Activated CD4-positive, alpha-beta T cell treated with anti-CD3 and anti-CD28 coated beads for 24 hours (primary cell): ENCODE results near the gene TLCD3A.
"Not testable (repeated sequence)": the region's sequence is repeated elsewhere in the genome, so short reads cannot be mapped to it uniquely, and the experiment has no call there.

Experiments used
- DNase-seq, 2 donors: peaks; one replicate each; pipeline ENCODE4 v3.0.0-alpha.2; 2020; ENCODE audit warnings: low read depth in 2 of 2

TLCD3A gene

DNA sequence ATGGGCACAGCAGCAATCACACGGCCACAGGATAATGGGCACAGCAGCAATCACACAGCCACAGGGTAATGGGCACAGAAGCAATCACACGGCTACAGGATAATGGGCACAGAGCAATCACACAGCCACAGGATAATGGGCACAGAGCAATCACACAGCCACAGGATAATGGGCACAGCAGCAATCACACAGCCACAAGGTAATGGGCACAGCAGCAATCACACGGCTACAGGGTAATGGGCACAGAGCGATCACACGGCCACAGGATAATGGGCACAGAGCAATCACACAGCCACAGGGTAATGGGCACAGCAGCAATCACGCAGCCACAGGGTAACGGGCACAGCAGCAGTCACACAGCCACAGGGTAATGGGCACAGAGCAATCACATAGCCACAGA lies 17.0 kb downstream of the TLCD3A start:
- DNase-seq = not testable (repeated sequence)

GRCh38 chr17:750431-751037 lies 18.1 kb downstream of the TLCD3A start:
- DNase-seq = no peak

GRCh38 chr17:751269-752001 lies 19.0 kb downstream of the TLCD3A start:
- DNase-seq = peak; percentile 10 to 15

DNA sequence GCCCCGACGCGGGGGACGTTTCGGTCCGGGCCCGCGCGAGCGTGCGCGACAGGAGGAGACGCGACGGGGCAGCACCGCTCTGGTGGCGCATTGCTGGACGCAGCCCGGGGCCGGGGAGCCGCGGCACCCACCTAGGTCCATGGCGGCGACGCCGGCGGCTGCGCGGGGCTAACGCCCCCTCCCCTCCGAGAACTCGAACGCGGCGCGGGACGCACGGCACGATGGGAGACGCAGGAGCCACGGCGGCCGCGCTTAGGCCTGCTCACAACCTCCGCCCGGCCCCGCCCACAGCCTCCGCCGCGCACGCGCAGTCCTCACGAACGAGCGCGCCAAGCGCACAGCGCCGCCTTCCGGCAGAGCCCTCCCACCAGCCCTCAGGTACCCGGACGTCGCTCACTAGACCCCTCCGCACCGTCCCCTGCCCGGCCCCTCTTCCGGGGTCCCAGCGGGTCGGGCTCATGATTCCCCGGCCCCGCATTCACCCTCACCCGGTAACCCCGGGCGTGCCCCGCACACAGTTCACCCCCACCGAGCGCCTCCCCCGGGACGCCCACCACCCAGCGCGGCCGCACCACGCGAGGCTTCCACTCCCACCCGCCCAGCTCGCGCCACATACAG lies 19.7 kb downstream of the TLCD3A start, which contains the start of gene GEMIN4:
GEMIN4 (minus strand) TSS at position 263 of the 618 bp plus-strand sequence; CDS start at position 141, 122 bp downstream.
- DNase-seq = peak; percentile 98 to 99

DNA sequence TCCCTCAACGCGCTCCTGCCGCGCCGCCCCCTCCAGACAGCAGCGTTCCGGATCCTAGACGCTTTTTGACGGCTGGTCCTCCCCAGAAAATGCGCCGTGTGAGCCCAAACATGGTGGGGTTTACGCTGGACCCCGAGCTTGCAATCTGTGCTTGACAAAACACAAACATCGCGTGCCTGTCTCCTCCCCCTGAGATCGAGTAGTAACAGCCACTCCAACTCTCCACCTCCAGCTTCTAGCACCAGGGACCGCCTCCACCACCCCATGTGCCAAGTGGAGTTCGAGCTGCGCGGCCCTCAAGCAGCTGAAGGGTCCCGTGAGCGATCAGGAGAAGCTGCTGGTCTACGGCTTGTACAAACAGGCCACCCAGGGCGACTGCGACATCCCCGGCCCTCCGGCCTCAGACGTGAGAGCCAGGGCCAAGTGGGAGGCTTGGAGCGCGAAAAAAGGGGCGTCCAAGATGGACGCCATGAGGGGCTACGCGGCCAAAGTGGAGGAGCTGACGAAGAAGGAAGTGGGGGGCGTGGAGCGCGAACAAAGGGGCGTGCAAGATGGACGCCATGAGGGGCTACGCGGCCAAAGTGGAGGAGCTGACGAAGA lies 20.3 kb downstream of the TLCD3A start:
- DNase-seq = peak in 1 of 2 donors; percentile 19

DNA sequence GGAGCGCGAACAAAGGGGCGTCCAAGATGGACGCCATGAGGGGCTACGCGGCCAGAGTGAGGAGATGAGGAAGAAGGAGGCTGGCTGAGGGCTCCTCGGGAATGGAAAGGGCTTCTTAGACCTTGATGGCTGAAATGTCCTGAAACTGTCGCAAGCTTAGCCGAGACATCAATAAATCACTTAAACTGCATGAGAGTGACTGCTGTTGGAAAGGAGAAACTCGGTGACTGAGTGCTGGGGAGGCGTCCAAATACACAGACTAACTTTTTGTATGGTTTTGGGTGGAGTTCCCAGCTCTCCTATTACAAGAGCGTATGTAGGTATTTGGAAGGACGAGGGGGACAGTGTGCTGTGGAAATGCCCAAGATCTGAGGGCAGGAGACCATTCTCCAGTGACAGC lies 21.0 kb downstream of the TLCD3A start:
- no peak for DNase-seq

- DNase-seq = not testable (repeated sequence)
Measured at GRCh38 chr17:755319-755961, 23.0 kb downstream of the TLCD3A start.

DNA sequence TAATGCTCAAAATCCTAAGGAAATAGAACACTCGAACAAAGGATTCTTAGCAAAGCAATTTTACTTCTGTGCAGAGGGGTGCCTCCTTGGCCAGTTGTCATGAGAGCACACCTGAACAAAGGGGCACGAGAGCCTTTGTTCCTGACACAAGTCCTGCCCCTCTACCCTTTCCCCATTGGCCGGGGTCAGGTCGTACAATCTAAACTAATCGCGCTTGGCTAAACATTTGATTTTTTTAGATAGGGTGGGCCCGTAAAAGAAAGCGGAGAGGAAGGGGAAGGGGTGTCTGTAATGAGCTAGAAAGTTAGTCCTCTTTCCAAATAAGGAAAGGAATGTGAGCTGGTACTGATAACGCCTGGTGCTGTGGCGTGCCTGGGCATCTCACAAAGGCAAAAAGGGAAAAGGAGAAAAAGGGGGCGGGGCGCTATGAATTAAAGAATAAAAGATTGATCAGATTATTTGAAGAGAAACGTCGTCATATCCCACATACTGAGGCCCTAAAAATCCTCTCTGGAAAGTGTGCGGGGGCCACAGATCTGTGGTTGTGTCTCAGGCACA lies 23.7 kb downstream of the TLCD3A start:
- not testable (repeated sequence) for DNase-seq

DNA sequence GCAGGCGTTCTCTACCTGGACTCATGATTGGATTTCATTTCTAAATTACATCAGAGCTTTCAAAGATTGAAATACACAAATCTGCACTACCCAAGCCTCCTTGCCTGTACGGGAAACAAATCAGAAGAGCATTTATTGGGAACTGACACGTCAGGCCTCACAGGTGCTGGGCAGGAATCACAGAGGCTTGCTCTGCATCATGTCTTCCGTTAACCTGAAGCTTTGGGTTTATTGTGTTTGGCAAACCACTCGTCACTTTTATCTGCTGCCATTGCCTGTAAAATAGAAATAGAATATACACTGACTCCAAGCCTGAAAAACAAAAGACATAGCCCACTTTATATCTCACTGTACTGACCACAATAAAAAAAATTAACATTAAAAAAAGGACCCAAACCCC lies 27.6 kb downstream of the TLCD3A start:
- no peak for DNase-seq

DNA sequence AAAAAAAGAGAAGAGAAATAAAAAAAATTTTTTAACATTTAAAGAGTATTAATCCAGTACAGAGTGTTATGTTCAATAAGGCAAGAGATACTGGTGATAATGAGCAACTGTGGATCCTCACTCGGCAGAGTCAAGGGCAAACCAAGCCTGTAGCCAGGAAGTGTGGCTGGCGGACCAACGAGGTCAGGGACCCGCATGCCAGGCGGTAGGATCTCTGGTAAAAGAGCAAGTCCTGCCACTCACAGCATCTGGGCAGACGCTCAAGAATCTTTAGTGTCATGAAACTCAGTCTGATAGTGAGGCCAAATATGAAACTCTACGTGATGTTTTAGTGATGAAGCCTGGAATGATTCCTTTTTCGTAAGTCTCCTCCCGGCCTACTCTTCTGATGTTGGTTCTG lies 28.0 kb downstream of the TLCD3A start:
- no peak for DNase-seq

DNA sequence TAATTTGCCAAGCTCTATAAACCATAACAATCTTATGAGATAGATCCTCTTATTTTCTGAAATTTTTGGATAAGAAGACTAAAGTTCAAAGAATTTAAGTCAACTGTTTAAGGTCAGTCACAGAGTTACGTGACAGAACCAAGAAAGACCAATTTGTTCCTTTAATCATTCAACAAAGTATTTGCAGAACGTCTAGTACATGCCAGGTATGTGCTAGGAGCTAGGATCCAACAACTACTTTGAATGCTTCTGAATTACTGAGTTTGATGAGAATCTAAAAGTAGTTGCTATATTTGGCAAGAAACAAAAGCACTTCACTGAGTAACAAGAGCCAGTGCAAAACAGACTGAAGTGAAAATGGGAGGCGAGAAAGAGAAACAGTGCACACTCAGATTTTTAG lies 34.7 kb downstream of the TLCD3A start:
- DNase-seq = no peak

GRCh38 chr17:773016-773415 lies 40.6 kb downstream of the TLCD3A start:
- DNase-seq = no peak

DNA sequence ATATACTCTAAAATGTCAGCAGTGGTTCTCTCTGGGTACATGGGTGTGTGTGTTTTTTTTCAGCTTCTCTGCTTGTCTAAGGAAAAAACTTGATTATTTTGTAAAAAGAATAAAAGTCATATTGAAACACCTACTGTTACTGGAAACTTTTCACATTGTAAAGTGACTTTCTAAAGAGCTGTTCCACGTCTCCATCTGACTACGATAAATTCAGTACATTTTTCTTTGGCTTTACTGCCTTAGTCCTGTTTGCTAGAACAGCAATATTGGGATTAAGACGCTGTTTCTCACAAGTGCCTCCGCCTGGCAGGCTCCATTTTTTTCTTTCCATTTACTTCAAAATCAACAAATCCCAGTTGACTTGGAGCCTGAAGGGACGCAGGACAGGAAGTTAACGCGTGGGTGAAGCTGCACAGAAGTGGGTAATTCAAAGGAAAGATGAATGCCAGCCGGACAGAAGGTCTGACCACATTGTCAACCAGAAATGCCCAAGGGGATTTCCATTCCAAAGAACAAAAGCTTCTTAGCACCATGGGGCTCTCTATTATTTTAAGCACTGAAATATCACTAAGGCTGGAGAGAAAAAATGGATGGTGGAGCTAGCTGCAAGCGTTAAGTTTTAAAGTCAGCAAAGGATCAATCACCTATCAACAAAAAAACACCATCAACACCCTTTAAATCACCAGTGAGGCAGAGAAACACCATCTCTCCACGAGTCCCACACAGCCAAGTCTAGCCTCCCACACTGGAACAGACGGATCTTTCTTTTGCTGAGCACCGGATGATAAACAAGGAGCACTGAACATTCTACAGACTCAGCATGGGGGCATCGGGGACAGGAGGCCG lies 41.3 kb downstream of the TLCD3A start:
- DNase-seq = no peak

DNA sequence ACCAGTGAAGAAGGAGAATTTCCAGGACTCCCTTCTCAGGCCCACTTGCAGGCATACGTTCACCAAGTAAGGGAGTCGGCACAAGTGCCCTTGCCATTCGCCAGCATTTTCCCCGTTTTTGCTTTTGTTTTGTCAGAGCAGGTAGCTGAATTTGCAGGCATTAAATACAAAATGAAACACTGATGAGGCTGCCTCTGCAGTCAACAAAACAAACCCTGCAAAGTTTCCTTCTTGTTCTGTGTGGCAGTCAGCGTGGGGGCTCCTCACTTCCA lies 41.9 kb downstream of the TLCD3A start:
- DNase-seq = no peak

DNA sequence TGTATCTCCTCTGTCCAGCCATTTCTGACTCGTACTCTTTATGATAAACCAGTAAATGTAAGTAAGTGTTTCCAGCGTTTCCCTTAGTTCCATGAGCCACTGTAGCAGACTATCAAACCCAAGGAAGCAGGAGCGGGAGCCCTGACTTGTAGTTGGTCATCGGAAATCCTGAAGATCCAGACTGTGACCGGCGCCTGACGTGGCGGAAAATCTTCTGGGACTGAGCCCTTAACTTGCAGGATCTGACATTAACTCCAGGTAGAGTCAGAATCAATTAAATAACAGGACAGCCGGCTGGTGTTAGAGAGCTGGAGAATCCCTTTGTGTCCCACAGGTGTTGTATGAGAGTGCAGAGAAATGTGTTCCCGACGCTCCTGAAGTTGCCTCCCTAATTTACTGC lies 45.7 kb downstream of the TLCD3A start:
- no peak for DNase-seq

DNA sequence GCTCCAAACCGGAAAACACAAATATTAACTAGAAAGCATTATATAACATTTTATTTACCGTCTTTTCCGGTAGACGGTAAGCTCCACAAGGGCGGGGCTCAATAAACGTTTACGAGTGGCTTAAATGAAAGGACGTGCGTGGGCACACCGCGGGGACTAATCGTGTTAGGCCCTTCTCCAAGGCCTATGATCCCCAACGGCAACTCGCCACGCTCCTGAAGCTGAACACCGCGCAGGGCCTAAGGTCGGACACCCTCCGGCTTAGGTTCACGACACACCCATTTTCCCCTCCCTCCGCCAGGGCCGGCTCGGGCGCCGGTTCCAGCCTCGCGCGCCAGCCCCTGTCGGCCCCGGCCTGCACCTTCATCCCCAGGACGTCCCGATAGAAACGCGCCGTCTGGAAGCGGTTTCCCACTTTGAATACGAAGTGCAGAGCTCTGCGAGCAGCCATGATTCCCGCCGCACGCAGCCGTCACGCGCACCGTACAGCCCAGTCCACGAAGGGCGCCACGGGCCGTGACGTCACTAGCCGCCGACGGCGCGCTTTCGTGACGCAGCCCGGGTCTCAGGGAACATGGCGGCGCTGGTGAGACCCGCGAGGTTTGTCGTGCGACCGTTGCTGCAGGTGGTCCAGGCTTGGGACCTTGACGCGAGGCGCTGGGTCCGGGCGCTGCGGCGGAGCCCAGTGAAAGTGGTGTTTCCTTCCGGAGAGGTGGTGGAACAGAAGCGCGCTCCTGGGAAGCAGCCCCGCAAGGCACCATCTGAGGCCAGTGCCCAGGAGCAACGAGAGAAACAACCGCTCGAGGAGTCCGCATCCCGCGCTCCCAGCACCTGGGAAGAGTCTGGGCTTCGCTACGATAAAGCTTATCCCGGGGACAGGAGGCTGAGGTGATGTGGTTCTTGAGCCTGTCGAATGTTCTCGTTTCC lies 49.7 kb downstream of the TLCD3A start, which contains the start of the genes GLOD4 and MRM3:
GLOD4 (minus strand) TSS at position 476 of the 927 bp plus-strand sequence; CDS start at position 451, 25 bp downstream.
MRM3 (plus strand) TSS at position 549 of the 927 bp plus-strand sequence; CDS start at position 575, 26 bp downstream.
- peak; percentile 92 for DNase-seq

DNA sequence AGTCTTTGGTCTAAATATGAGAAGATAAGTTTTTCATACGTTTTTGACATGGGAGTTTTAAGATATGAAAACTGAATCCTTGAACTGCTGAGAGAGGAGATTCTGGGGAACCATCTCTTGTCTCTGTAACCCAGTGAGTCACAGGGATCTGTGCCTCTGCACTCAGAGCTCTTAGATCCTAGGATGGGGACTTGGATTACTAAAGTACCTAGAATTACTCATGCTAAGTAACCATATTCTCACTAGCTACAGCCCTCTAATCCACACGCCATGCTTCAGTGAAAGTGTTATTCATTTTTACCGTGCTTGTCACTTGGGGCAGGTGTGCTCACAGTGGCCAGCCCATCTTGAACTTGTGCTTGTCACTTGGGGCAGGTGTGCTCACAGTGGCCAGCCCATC lies 51.7 kb downstream of the TLCD3A start:
- DNase-seq = no peak

GRCh38 chr17:785901-786300 lies 53.5 kb downstream of the TLCD3A start:
- DNase-seq = not testable (repeated sequence)

DNA sequence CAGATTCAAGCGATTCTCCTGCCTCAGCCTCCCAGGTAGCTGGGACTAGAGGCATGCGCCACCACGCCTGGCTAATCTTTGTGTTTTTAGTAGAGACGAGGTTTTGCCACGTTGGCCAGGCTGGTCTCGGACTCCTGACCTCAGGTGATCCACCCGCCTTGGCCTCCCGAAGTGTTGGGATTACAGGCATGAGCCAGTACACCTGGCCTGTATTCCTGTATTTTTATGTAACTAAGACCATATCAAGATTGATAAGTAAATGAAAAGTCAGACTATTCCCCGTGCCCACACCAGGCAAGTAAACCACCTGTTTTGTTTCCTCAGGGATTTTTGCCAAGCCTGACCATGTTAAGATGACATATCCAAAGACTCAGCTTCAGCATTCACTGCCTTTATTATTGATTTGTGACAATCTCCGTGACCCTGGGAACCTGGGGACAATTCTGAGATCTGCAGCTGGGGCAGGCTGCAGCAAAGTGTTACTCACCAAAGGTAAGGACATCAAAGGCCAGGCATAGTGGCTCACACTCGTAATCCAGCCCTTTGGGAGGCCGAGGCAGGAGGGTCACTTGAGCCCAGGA lies 55.3 kb downstream of the TLCD3A start:
- DNase-seq = no peak
